Adrenal gland (tissue), 5 donors: Measurements from ENCODE around the gene MAD1L1.

ENCODE experiments used
- CTCF ChIP-seq, 6 experiments: fragments of 450-650 bp in 4 of 6; fragments of 200-600 bp in 2 of 6; sonication (generic) in 1 of 6; IDR thresholded peaks; 1 replicate in 5 of 6; 2 replicates in 1 of 6; pipeline versions ENCODE4 v1.5.1 to v1.8.0; 2016 to 2021; ENCODE audit warnings: antibody characterized with exemption in 6 of 6, mild to moderate bottlenecking in 2 of 6, moderate library complexity in 1 of 6
- POLR2A ChIP-seq, 2 donors: fragments of 450-650 bp; IDR thresholded peaks; one replicate each; pipeline ENCODE4 v1.6.1; 2017; ENCODE audit warnings: antibody characterized with exemption in 2 of 2, mild to moderate bottlenecking in 2 of 2, moderate library complexity in 1 of 2
- donor health status: DM: no; HTN: no; CAD: no.

DNA sequence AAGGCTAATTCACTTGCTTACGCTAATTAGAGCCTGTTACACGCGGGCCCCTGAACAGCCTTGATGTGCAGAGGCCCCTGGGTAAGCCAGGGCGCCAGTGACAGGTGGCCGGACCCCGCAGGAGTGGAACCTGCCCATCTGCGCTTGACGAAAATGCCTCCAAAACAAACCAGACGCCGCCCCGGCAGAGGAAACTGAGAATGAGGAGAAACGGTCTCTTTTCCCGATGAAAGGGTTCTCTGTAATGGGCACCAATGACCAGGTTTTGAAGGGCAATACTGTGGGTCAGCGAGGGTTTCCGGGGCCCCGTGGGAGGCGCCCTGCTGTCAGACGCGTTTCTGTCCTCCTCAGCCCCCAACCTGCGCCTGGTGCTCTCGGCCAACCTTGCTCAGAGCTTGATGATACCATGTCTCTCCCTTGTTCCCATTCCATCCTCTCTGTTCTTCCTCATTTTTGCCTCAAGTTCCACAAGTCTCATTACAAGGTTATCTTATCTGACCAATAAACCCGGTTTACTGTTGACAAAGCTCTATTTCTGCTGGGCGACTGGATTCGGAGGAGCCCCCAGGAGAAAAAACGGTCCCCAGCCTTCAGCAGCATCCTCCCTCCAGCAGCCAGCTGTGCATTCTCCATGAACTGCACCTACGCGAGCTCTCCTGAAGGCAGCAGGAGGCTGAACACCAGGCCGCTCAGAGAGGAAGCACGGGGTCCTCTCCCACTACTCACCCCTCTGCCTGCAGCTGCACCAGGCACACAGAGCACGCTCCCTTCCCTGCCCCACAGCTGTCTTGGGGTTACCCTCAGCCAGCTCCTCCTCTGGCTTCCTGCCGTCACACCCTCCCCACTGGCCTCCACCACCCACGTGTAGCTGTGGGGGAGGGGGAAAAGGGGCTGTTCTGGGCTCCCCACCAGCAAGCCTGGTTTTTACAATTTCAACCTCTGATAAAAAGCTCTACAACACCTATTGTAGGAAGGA is 202.0 kb downstream of the MAD1L1 start:
- TF ChIP-seq CTCF (IDR thresholded peaks at IDR 0.05), result no peak
- no peak for TF ChIP-seq POLR2A (IDR thresholded peaks at IDR 0.05)
